ACC112 (cell line): ENCODE results near the gene ELF5.

Source experiments
- H2AFZ ChIP-seq: fragments of 200-600 bp; sonication (generic); one replicate; pipeline ENCODE4 v1.6.0; 2017; ENCODE audit warnings: antibody characterized with exemption, low read length; ENCODE audit not compliant: unreplicated experiment
- H3K27ac ChIP-seq: fragments of 200-600 bp; sonication (generic); 2 replicates; pipeline ENCODE4 v1.5.1; 2014; ENCODE audit warnings: low read depth, mild to moderate bottlenecking, antibody characterized with exemption, low read length, moderate library complexity
- H3K27me3 ChIP-seq: fragments of 200-600 bp; sonication (generic); 2 replicates; pipeline ENCODE4 v1.6.1; 2014; ENCODE audit warnings: mild to moderate bottlenecking, antibody characterized with exemption, low read length, moderate library complexity, mixed read lengths; ENCODE audit not compliant: insufficient read depth
- H3K36me3 ChIP-seq: fragments of 200-600 bp; sonication (generic); 2 replicates; pipeline ENCODE4 v1.6.1; 2016; ENCODE audit warnings: mild to moderate bottlenecking, antibody characterized with exemption, low read length, moderate library complexity, mixed read lengths; ENCODE audit not compliant: insufficient read depth
- H3K4me1 ChIP-seq: fragments of 200-600 bp; sonication (generic); one replicate; pipeline ENCODE4 v1.6.1; 2016; ENCODE audit warnings: low read length, mixed read lengths; ENCODE audit not compliant: insufficient read depth, unreplicated experiment, control insufficient read depth
- H3K4me3 ChIP-seq: fragments of 200-600 bp; sonication (generic); 2 replicates; pipeline ENCODE4 v1.5.1; 2014; ENCODE audit warnings: mild to moderate bottlenecking, low read depth, low read length
- H3K79me2 ChIP-seq: fragments of 200-600 bp; sonication (generic); one replicate; pipeline ENCODE4 v1.6.0; 2016; ENCODE audit warnings: low read length; ENCODE audit not compliant: control insufficient read depth, unreplicated experiment, insufficient read depth

The ELF5 gene

DNA sequence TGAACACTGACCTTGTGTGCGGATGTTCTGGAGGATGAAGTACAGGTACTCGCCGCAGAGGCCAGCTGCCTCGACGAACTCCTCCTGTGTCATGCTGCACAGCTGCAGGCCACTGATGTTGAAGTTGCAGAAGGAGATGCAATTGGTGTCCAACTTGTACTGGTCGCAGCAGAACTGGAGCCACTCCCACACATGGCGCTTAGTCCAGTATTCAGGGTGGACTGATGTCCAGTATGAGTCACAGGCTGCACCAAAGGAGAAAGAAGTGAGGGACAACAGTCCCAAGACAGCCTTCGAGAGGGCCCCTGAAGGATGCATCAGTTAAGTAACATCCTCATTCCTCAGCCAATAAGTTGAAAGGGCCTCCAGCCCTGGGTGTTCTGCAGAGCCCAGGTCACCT is 20.1 kb downstream of the ELF5 start:
- H3K4me1 ChIP-seq = peaks cover 6% of the 10 kb centered on the region
- H3K27ac ChIP-seq = no peak overlapping the region
- peaks cover 6% of the 10 kb centered on the region; the same call in 1 of the 2 replicates for H3K27me3 ChIP-seq

GRCh38 chr11:34492806-34493414 is 20.7 kb downstream of the ELF5 start:
- Histone ChIP-seq H3K27me3 (peaks cover 6% of the 10 kb centered on the region; the same call in 1 of the 2 replicates), H3K27ac (no peak overlapping the region), H3K36me3 (no peaks in the 10 kb centered on the region), H3K79me2 (no peaks in the 10 kb centered on the region), H2AFZ (no peak overlapping the region), H3K4me3 (no peak overlapping the region), H3K4me1 (peaks cover 6% of the 10 kb centered on the region)

More for the DNA sequence above, 20.1 kb downstream of the ELF5 start:
- no peaks in the 10 kb centered on the region for H3K36me3 ChIP-seq
- no peaks in the 10 kb centered on the region for H3K79me2 ChIP-seq
- H2AFZ ChIP-seq = no peak overlapping the region
- no peak overlapping the region for H3K4me3 ChIP-seq

- no peaks in the 10 kb centered on the region for H3K36me3 ChIP-seq
- peaks cover 6% of the 10 kb centered on the region for H3K4me1 ChIP-seq
- peaks cover 6% of the 10 kb centered on the region; the same call in 1 of the 2 replicates for H3K27me3 ChIP-seq
- no peak overlapping the region for H3K27ac ChIP-seq
- H3K79me2 ChIP-seq = no peaks in the 10 kb centered on the region
- H3K4me3 ChIP-seq = no peak overlapping the region
- H2AFZ ChIP-seq = no peak overlapping the region
These were observed 23.3 kb downstream of the ELF5 start for GRCh38 chr11:34490304-34490703.

GRCh38 chr11:34488855-34489557 is 24.6 kb downstream of the ELF5 start:
- H3K36me3 ChIP-seq = no peaks in the 10 kb centered on the region
- peaks cover 6% of the 10 kb centered on the region for H3K4me1 ChIP-seq
- no peak overlapping the region for H3K27ac ChIP-seq
- H3K4me3 ChIP-seq = no peak overlapping the region
- no peak overlapping the region for H2AFZ ChIP-seq
- peaks cover 6% of the 10 kb centered on the region; the same call in 1 of the 2 replicates for H3K27me3 ChIP-seq
- H3K79me2 ChIP-seq = no peaks in the 10 kb centered on the region

GRCh38 chr11:34487430-34487829 is 26.2 kb downstream of the ELF5 start:
- Histone ChIP-seq H2AFZ (no peak overlapping the region), H3K36me3 (no peaks in the 10 kb centered on the region), H3K79me2 (no peaks in the 10 kb centered on the region), H3K27ac (no peak overlapping the region), H3K27me3 (peaks cover 6% of the 10 kb centered on the region; the same call in 1 of the 2 replicates), H3K4me3 (no peak overlapping the region), H3K4me1 (no peaks in the 10 kb centered on the region)

GRCh38 chr11:34483106-34483874 is 30.3 kb downstream of the ELF5 start:
- Histone ChIP-seq H3K36me3 (no peaks in the 10 kb centered on the region), H3K27me3 (no peaks in the 10 kb centered on the region; the same call in 1 of the 2 replicates), H2AFZ (no peak overlapping the region), H3K27ac (no peak overlapping the region), H3K4me1 (peaks cover 6% of the 10 kb centered on the region), H3K4me3 (no peak overlapping the region), H3K79me2 (no peaks in the 10 kb centered on the region)

DNA sequence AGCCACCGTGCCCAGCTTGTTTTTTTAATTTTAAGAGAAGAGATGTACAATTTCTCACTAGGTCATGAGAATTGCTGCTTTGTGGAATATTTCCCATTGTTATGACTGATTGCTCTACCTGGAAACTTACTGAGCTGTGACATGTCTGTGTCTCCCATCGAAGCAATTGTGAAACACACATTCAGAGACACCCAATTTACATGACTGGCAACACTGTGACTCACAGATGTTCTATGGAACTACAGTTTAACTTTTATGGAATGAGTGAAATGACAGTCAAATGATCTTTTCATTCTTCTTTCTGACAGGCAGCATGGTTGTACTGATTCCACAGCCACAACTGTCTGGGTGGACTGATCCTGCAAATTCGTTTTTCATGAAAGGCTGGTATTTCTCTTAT is 32.3 kb downstream of the ELF5 start:
- Histone ChIP-seq H3K27me3 (no peaks in the 10 kb centered on the region; the same call in 1 of the 2 replicates), H3K4me3 (no peak overlapping the region), H3K36me3 (no peaks in the 10 kb centered on the region), H2AFZ (no peak overlapping the region), H3K4me1 (peaks cover 6% of the 10 kb centered on the region), H3K27ac (no peak overlapping the region), H3K79me2 (no peaks in the 10 kb centered on the region)

- Histone ChIP-seq H3K27me3 (no peaks in the 10 kb centered on the region; the same call in 1 of the 2 replicates), H2AFZ (no peak overlapping the region), H3K4me3 (no peak overlapping the region), H3K4me1 (peaks cover 6% of the 10 kb centered on the region), H3K36me3 (no peaks in the 10 kb centered on the region), H3K27ac (no peak overlapping the region), H3K79me2 (no peaks in the 10 kb centered on the region)
These were observed 33.3 kb downstream of the ELF5 start for GRCh38 chr11:34480314-34480713.

DNA sequence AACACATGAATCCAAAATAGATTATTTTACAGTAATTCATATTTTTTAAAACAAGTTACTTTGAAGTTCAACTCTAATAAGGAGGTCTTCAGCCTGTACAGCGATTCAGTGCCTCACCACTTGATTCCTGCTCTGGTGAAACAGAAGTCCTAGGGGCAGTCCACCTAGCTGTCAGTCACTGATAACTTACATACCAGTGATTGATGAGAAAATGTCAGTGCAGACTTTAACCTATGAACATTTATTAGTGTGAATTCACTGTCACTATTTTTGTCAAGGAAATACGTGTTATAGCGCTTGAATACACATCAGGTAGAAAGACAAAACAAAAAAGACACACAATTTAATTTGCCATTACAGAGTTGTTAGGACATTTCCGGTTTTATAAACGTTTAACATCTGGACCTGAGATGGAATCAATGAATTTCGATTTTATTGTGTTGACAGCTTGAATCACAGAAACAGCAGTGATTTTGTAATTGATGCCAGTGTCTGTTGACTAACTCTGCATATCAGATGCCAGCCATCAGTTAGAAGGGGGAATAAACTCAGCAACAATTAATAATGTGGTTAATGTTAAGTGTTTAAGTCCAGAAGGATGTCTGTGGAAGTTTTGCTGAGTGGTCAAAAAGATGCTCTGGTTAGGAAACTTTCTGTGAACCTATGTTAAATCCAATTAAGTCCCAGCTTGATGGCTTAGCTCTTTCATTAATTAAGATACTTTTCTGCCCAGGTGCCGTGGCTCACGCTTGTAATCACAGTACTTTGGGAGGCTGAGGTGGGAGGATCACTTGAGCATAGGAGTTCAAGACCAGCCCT is 34.5 kb downstream of the ELF5 start:
- no peak overlapping the region for H3K27ac ChIP-seq
- H3K79me2 ChIP-seq = no peaks in the 10 kb centered on the region
- no peak overlapping the region for H2AFZ ChIP-seq
- peaks cover 6% of the 10 kb centered on the region for H3K4me1 ChIP-seq
- no peaks in the 10 kb centered on the region for H3K36me3 ChIP-seq
- no peaks in the 10 kb centered on the region; the same call in 1 of the 2 replicates for H3K27me3 ChIP-seq
- H3K4me3 ChIP-seq = no peak overlapping the region

DNA sequence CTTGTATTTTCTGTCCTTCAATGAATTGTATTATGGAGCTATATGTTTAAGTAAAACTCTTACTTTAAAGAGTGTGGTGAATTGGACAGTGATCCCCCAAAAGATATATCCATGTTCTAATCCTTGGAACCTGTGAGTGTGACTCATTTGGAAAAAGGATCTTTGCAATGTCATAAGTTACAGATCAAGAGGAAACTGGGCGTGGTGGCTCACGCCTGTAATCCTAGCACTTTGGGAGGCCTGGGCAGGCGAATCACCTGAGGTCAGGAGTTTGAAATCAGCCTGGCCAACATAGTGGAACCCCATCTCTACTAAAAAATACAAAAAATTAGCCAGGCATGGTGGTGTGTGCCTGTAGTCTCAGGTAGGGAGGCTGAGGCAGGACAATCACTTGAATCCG is 36.7 kb downstream of the ELF5 start:
- Histone ChIP-seq H3K36me3 (no peaks in the 10 kb centered on the region), H3K4me1 (peaks cover 6% of the 10 kb centered on the region), H3K27ac (no peak overlapping the region), H3K79me2 (no peaks in the 10 kb centered on the region), H3K4me3 (no peak overlapping the region), H2AFZ (no peak overlapping the region), H3K27me3 (no peaks in the 10 kb centered on the region; the same call in 1 of the 2 replicates)
